Measurements from ENCODE around the gene OVCH1. TPM values are rescaled to one million over a fixed set of nuclear protein-coding genes. Genes with fewer than 3 reads are reported as not detected.

Gene OVCH1
- total RNA-seq, 1 donor from 2014 or later, result not detected

DNA sequence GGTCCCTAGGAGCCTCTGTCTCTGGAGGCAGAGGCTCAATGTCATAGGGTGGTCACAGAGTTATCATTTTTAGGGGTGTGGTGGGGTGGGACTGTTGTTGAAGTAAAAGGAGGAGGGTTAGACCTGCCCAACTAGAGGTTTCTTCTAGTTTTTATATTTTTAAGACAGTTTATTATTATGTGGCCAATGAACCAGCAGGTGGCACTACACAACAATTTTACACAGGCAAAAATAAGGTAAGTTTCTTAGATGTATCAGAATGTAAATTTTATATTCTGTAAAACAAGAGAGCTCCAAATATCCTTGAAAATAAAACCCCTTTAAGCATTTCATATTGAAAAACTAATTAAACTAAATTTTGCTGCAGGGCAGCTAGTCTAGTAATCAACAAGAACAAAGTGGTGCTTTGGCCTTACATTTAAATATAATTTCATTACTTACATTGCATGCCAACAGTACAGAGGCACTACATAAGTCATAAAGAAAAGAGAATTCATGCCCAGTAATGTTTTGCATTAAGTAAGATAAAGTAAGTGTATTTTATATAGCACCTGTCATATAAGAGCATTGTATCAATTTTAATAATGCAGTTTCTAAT is 22.2 kb upstream of the OVCH1 start:
- DNase-seq, result peak; percentile 68
- no peak overlapping the region for H3K4me3 Mint-ChIP-seq
- intact Hi-C loops (cut with micrococcal nuclease), result loop anchor here (1.0 kb wide), 2 partner anchors 1288 to 1325 kb away; no protein-coding TSS in a partner anchor
- H3K36me3 Mint-ChIP-seq (ENCODE audit: low read depth), result no peaks in the 10 kb centered on the region
- peaks cover 5% of the 10 kb centered on the region for H3K27me3 Mint-ChIP-seq
- no peak overlapping the region for H3K27ac Mint-ChIP-seq
- H3K9me3 Mint-ChIP-seq, result no peaks in the 10 kb centered on the region
- H3K4me1 Mint-ChIP-seq, result no peaks in the 10 kb centered on the region

DNA sequence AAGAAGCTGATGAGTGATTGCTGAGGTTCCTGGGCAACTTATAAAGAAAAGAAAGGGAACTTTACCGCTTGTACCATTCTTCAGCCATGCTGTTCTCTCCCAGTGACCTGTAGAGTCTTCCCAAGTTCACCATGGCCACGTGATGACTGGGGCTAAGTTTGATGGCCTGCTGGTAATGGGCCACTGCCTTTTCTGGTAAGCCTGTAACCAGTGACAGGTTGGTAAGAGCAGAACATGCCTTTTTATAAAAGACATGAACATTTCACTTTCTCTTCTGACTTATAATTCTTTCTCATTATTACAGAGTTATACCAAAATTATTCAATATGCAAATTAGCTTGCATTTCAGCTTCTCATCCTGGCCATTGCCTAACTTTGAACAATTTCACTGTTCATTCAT is 20.9 kb upstream of the OVCH1 start:
- no peaks in the 10 kb centered on the region for H3K4me1 Mint-ChIP-seq
- H3K27me3 Mint-ChIP-seq, result peaks cover 5% of the 10 kb centered on the region
- H3K9me3 Mint-ChIP-seq, result no peaks in the 10 kb centered on the region
- intact Hi-C loops (cut with micrococcal nuclease), result no loop called here
- no peak overlapping the region for H3K4me3 Mint-ChIP-seq
- no peak overlapping the region for H3K27ac Mint-ChIP-seq
- no peaks in the 10 kb centered on the region for H3K36me3 Mint-ChIP-seq (ENCODE audit: low read depth)
- DNase-seq, result no peak

- H3K27me3 Mint-ChIP-seq, result peaks cover 5% of the 10 kb centered on the region
- no peak overlapping the region for H3K27ac Mint-ChIP-seq
- intact Hi-C loops (cut with micrococcal nuclease), result no loop called here
- H3K4me3 Mint-ChIP-seq, result no peak overlapping the region
- no peak for DNase-seq
- H3K4me1 Mint-ChIP-seq, result no peaks in the 10 kb centered on the region
- no peaks in the 10 kb centered on the region for H3K36me3 Mint-ChIP-seq (ENCODE audit: low read depth)
- no peaks in the 10 kb centered on the region for H3K9me3 Mint-ChIP-seq
Observed at GRCh38 chr12:29517264-29517663, 19.8 kb upstream of the OVCH1 start.

DNA sequence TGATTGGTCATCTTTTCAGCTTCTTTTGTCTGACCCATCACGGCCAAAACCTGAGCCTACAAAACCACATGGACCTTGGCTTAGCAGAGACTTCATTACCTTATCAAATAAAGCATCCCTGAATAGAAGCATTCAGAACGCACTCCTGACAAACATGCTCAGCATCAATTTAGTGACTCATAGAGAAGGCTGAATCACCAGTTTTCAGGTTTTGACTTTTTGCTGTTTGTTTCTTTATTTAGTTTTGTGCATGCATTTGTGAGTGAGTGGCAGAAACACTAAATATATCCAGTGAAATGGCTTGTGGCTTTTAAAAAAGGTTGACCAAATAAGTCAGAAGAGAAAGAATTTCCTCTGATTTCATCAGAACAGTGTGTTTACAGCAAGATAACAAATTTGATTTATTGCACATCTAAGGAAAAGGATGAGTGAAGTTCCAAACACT is 19.0 kb upstream of the OVCH1 start:
- intact Hi-C loops (cut with micrococcal nuclease), result no loop called here
- no peaks in the 10 kb centered on the region for H3K4me1 Mint-ChIP-seq
- no peaks in the 10 kb centered on the region for H3K9me3 Mint-ChIP-seq
- H3K27ac Mint-ChIP-seq, result no peak overlapping the region
- no peak overlapping the region for H3K4me3 Mint-ChIP-seq
- H3K36me3 Mint-ChIP-seq (ENCODE audit: low read depth), result no peaks in the 10 kb centered on the region
- no peak for DNase-seq
- H3K27me3 Mint-ChIP-seq, result peaks cover 5% of the 10 kb centered on the region

GRCh38 chr12:29510591-29511185 is 13.2 kb upstream of the OVCH1 start:
- Mint-ChIP-seq H3K4me3 (no peak overlapping the region), H3K27me3 (peaks cover 13% of the 10 kb centered on the region)
- intact Hi-C loops (cut with micrococcal nuclease), result no loop called here

GRCh38 chr12:29509503-29509902 is 12.0 kb upstream of the OVCH1 start:
- Mint-ChIP-seq H3K4me1 (no peaks in the 10 kb centered on the region), H3K27ac (no peak overlapping the region), H3K36me3 (ENCODE audit: low read depth) (no peaks in the 10 kb centered on the region), H3K4me3 (no peak overlapping the region), H3K9me3 (no peaks in the 10 kb centered on the region), H3K27me3 (peaks cover 11% of the 10 kb centered on the region)
- no peak for DNase-seq
- intact Hi-C loops (cut with micrococcal nuclease), result no loop called here

More at GRCh38 chr12:29510591-29511185, 13.2 kb upstream of the OVCH1 start:
- no peak for DNase-seq
- Mint-ChIP-seq H3K4me1 (no peaks in the 10 kb centered on the region), H3K36me3 (ENCODE audit: low read depth) (no peaks in the 10 kb centered on the region), H3K9me3 (no peaks in the 10 kb centered on the region), H3K27ac (no peak overlapping the region)

GRCh38 chr12:29508949-29509348 is 11.5 kb upstream of the OVCH1 start:
- no peak overlapping the region for H3K27ac Mint-ChIP-seq
- no peaks in the 10 kb centered on the region for H3K4me1 Mint-ChIP-seq
- H3K9me3 Mint-ChIP-seq, result no peaks in the 10 kb centered on the region
- no peak overlapping the region for H3K4me3 Mint-ChIP-seq
- no peaks in the 10 kb centered on the region for H3K36me3 Mint-ChIP-seq (ENCODE audit: low read depth)
- intact Hi-C loops (cut with micrococcal nuclease), result no loop called here
- DNase-seq, result no peak
- H3K27me3 Mint-ChIP-seq, result peaks cover 11% of the 10 kb centered on the region

DNA sequence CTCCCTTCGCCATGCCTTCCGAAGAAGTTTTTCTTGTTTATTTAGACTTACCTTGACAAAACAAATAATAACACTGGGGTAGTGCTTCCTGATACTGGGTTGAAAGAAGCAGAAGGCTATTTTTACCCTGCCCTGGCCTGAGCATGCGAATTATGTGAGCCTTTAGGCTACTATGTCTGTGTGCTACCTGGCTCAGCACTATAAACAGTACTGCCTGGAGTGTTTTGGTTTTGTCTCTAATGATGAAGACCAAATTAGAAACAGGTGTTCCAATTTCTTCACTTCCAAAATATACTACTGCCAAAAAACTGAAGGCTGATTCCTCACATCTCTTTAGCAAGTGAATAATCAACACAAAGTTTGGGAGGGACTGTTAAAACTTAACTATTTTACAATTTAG is 7.6 kb upstream of the OVCH1 start:
- H3K27me3 Mint-ChIP-seq, result peaks cover 6% of the 10 kb centered on the region
- no peak for DNase-seq
- no peaks in the 10 kb centered on the region for H3K9me3 Mint-ChIP-seq
- no peak overlapping the region for H3K27ac Mint-ChIP-seq
- H3K36me3 Mint-ChIP-seq (ENCODE audit: low read depth), result no peaks in the 10 kb centered on the region
- no peaks in the 10 kb centered on the region for H3K4me1 Mint-ChIP-seq
- intact Hi-C loops (cut with micrococcal nuclease), result no loop called here
- H3K4me3 Mint-ChIP-seq, result no peak overlapping the region

GRCh38 chr12:29503283-29503682 is 5.8 kb upstream of the OVCH1 start:
- H3K4me1 Mint-ChIP-seq, result no peaks in the 10 kb centered on the region
- H3K4me3 Mint-ChIP-seq, result no peak overlapping the region
- H3K9me3 Mint-ChIP-seq, result no peaks in the 10 kb centered on the region
- intact Hi-C loops (cut with micrococcal nuclease), result no loop called here
- H3K27me3 Mint-ChIP-seq, result peaks cover 5% of the 10 kb centered on the region
- H3K36me3 Mint-ChIP-seq (ENCODE audit: low read depth), result no peaks in the 10 kb centered on the region
- no peak overlapping the region for H3K27ac Mint-ChIP-seq
- no peak for DNase-seq

DNA sequence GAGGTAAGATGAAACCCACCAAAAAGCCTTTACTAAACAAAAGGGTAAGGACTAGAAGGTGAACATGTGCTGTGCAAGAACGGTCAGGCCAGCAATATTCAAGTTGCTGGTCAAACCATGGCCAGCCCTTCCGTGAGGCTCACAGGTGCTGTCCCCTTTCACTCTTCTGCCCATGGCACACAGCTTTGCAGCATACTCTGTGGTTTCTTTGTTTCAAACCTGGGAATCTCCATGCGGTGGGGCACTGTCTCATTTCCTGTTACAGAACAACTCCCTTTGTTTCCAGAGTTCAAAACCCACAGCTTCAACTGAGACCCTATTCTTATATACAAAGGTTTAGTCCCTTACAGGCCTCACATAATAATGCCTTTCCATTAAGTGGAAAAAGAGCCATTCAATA is 1.7 kb upstream of the OVCH1 start:
- Mint-ChIP-seq H3K4me3 (no peak overlapping the region), H3K4me1 (no peaks in the 10 kb centered on the region), H3K36me3 (ENCODE audit: low read depth) (no peaks in the 10 kb centered on the region), H3K27ac (no peak overlapping the region), H3K9me3 (no peaks in the 10 kb centered on the region), H3K27me3 (peaks cover 4% of the 10 kb centered on the region)
- intact Hi-C loops (cut with micrococcal nuclease), result no loop called here
- DNase-seq, result no peak

DNA sequence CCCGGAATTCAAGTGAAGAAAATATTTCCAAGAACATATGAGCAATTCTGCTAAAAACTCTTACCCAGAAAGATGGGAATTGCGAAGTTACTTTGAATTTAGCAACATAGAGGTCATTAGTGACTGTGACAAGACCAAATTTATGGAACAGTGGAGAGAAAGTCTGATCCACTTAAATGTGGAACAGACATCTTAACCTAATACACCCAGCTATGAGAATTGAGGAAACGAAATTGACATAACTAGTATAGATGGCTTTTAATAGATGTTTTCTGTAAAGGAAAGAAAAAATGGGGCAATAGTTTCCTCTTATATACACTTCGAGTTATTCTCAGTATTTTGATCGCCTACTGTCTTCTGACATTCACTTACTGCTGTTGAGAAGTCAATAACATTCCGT is 4.6 kb downstream of the OVCH1 start:
- H3K27ac Mint-ChIP-seq, result no peak overlapping the region
- H3K4me1 Mint-ChIP-seq, result no peaks in the 10 kb centered on the region
- no peaks in the 10 kb centered on the region for H3K9me3 Mint-ChIP-seq
- no peaks in the 10 kb centered on the region for H3K36me3 Mint-ChIP-seq (ENCODE audit: low read depth)
- H3K27me3 Mint-ChIP-seq, result peaks cover 11% of the 10 kb centered on the region
- intact Hi-C loops (cut with micrococcal nuclease), result no loop called here
- no peak overlapping the region for H3K4me3 Mint-ChIP-seq
- DNase-seq, result no peak

DNA sequence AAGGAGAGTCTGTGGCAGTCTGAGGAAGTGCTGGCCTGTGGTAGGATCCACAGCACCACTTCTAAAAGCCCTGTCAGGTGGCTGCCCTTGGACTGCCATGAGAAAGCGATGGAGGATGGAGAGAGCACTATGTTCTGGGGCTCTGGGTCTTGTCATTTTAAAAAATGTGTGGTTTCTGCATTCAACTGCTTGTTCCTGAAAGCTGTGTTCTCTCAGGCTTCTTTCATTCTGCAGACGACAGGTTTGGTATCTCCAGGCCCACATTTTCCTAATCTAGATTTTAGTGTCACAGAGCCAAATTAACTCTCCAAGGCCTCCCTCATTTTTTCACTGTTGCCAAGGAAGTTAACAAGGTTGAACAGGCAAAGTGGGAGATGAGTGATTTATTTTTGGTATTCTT is 10.5 kb downstream of the OVCH1 start:
- Mint-ChIP-seq H3K27me3 (peaks cover 8% of the 10 kb centered on the region), H3K36me3 (ENCODE audit: low read depth) (no peaks in the 10 kb centered on the region), H3K4me3 (no peak overlapping the region), H3K27ac (no peak overlapping the region), H3K9me3 (no peaks in the 10 kb centered on the region), H3K4me1 (no peaks in the 10 kb centered on the region)
- intact Hi-C loops (cut with micrococcal nuclease), result no loop called here
- DNase-seq, result no peak

DNA sequence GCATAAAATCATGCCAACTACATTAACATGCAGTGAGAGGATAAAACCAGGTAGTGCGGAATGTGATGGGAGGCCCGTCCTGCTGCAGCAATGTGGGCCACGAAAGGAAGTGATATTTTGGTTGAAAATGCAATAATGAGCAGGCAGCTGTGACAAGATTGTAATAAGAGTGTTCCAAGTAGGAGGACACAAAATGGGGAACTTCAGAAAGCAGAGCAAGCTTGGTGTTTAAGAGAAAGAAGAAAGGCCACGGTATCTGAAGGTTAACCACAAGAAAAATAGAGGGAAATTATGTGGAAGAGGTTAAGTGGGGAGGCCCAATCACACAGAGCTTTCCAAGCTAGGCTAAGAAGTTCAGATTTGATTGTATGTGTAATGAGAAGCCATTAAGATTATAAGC is 34.3 kb downstream of the OVCH1 start:
- no peak for DNase-seq
- Mint-ChIP-seq H3K9me3 (peaks cover 8% of the 10 kb centered on the region), H3K4me1 (no peaks in the 10 kb centered on the region), H3K27me3 (no peaks in the 10 kb centered on the region), H3K4me3 (no peak overlapping the region), H3K36me3 (ENCODE audit: low read depth) (no peaks in the 10 kb centered on the region), H3K27ac (no peak overlapping the region)
- intact Hi-C loops (cut with micrococcal nuclease), result no loop called here

DNA sequence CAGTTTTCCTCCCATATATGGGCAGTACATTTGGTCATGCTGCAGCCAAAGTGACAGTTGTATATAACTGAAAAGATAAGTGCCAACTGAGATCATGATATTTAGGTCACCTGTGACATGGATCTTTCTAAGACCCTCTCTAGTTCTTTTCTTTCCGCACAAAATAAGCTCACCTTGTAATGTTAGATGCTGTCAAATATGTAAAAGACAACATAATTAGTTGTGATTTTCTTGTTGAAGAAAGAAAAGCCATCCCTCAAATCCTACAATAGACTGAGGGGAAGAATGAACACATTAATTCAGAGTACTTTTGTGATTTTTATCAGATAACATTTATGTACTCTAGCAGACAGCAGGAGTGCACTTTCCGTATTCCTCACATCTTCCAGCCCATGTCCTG is 37.4 kb downstream of the OVCH1 start:
- Mint-ChIP-seq H3K27me3 (no peaks in the 10 kb centered on the region), H3K36me3 (ENCODE audit: low read depth) (no peaks in the 10 kb centered on the region), H3K27ac (no peak overlapping the region), H3K9me3 (peaks cover under 1% of the 10 kb centered on the region), H3K4me3 (no peak overlapping the region), H3K4me1 (no peaks in the 10 kb centered on the region)
- no peak for DNase-seq
- intact Hi-C loops (cut with micrococcal nuclease), result no loop called here

GRCh38 chr12:29455087-29455486 is 42.4 kb downstream of the OVCH1 start:
- DNase-seq, result no peak
- intact Hi-C loops (cut with micrococcal nuclease), result no loop called here

More at GRCh38 chr12:29455087-29455486, 42.4 kb downstream of the OVCH1 start:
- Mint-ChIP-seq H3K36me3 (ENCODE audit: low read depth) (no peaks in the 10 kb centered on the region), H3K27ac (no peak overlapping the region), H3K4me3 (no peak overlapping the region), H3K9me3 (no peaks in the 10 kb centered on the region), H3K4me1 (no peaks in the 10 kb centered on the region), H3K27me3 (peaks cover 4% of the 10 kb centered on the region)
